ENCODE data around the gene CPLX1. TPM values are rescaled to one million over a fixed set of nuclear protein-coding genes. Genes with fewer than 3 reads are reported as not detected.

Gene CPLX1
- total RNA-seq, 1 donor = not detected

GRCh38 chr4:867526-868250 lies 41.8 kb upstream of the CPLX1 start:
- Histone ChIP-seq H3K9me3 (ENCODE audit: low read depth, low read length) (no peaks in the 10 kb centered on the region), H3K36me3 (ENCODE audit: insufficient read depth, low read length) (peaks cover 35% of the 10 kb centered on the region), H3K79me2 (ENCODE audit: insufficient read depth, low read length) (no peaks in the 10 kb centered on the region), H3K27ac (ENCODE audit: low read depth, low read length) (no peak overlapping the region), H3K27me3 (ENCODE audit: insufficient read depth, low read length) (no peaks in the 10 kb centered on the region), H3K4me3 (ENCODE audit: insufficient read depth, low read length) (no peak overlapping the region), H3K4me1 (ENCODE audit: insufficient read depth, low read length) (no peaks in the 10 kb centered on the region), H2AFZ (ENCODE audit: low read length) (no peak overlapping the region), H3K4me2 (ENCODE audit: insufficient read depth, low read length) (no peak overlapping the region), H4K20me1 (ENCODE audit: insufficient read depth, low read length) (peaks cover 7% of the 10 kb centered on the region)
- TF ChIP-seq, protein P1, sequence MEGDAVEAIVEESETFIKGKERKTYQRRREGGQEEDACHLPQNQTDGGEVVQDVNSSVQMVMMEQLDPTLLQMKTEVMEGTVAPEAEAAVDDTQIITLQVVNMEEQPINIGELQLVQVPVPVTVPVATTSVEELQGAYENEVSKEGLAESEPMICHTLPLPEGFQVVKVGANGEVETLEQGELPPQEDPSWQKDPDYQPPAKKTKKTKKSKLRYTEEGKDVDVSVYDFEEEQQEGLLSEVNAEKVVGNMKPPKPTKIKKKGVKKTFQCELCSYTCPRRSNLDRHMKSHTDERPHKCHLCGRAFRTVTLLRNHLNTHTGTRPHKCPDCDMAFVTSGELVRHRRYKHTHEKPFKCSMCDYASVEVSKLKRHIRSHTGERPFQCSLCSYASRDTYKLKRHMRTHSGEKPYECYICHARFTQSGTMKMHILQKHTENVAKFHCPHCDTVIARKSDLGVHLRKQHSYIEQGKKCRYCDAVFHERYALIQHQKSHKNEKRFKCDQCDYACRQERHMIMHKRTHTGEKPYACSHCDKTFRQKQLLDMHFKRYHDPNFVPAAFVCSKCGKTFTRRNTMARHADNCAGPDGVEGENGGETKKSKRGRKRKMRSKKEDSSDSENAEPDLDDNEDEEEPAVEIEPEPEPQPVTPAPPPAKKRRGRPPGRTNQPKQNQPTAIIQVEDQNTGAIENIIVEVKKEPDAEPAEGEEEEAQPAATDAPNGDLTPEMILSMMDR (IDR thresholded peaks at IDR 0.05; ENCODE audit: extremely low read depth, low read depth, low read length) = no peak
- DNase-seq (ENCODE audit: insufficient read length, low spot score, missing footprints) = no peak

GRCh38 chr4:866761-867390 lies 40.9 kb upstream of the CPLX1 start:
- Histone ChIP-seq H3K4me1 (ENCODE audit: insufficient read depth, low read length) (no peaks in the 10 kb centered on the region), H3K36me3 (ENCODE audit: insufficient read depth, low read length) (peaks cover 40% of the 10 kb centered on the region), H3K4me3 (ENCODE audit: insufficient read depth, low read length) (no peak overlapping the region), H2AFZ (ENCODE audit: low read length) (no peak overlapping the region), H3K9me3 (ENCODE audit: low read depth, low read length) (no peaks in the 10 kb centered on the region), H3K27ac (ENCODE audit: low read depth, low read length) (no peak overlapping the region), H4K20me1 (ENCODE audit: insufficient read depth, low read length) (peaks cover 7% of the 10 kb centered on the region), H3K79me2 (ENCODE audit: insufficient read depth, low read length) (no peaks in the 10 kb centered on the region), H3K4me2 (ENCODE audit: insufficient read depth, low read length) (no peak overlapping the region), H3K27me3 (ENCODE audit: insufficient read depth, low read length) (no peaks in the 10 kb centered on the region)
- TF ChIP-seq, protein P1 (IDR thresholded peaks at IDR 0.05; ENCODE audit: extremely low read depth, low read depth, low read length) = no peak
- no peak for DNase-seq (ENCODE audit: insufficient read length, low spot score, missing footprints)

- Histone ChIP-seq H3K4me2 (ENCODE audit: insufficient read depth, low read length) (no peak overlapping the region), H3K27me3 (ENCODE audit: insufficient read depth, low read length) (no peaks in the 10 kb centered on the region), H3K36me3 (ENCODE audit: insufficient read depth, low read length) (peaks cover 47% of the 10 kb centered on the region), H3K4me1 (ENCODE audit: insufficient read depth, low read length) (no peaks in the 10 kb centered on the region), H2AFZ (ENCODE audit: low read length) (no peak overlapping the region), H3K79me2 (ENCODE audit: insufficient read depth, low read length) (no peaks in the 10 kb centered on the region), H4K20me1 (ENCODE audit: insufficient read depth, low read length) (peaks cover 7% of the 10 kb centered on the region), H3K4me3 (ENCODE audit: insufficient read depth, low read length) (no peak overlapping the region), H3K27ac (ENCODE audit: low read depth, low read length) (no peak overlapping the region), H3K9me3 (ENCODE audit: low read depth, low read length) (no peaks in the 10 kb centered on the region)
- TF ChIP-seq, protein P1 (IDR thresholded peaks at IDR 0.05; ENCODE audit: extremely low read depth, low read depth, low read length) = no peak
- DNase-seq (ENCODE audit: insufficient read length, low spot score, missing footprints) = no peak
These were observed 40.3 kb upstream of the CPLX1 start for GRCh38 chr4:866068-866760.

DNA sequence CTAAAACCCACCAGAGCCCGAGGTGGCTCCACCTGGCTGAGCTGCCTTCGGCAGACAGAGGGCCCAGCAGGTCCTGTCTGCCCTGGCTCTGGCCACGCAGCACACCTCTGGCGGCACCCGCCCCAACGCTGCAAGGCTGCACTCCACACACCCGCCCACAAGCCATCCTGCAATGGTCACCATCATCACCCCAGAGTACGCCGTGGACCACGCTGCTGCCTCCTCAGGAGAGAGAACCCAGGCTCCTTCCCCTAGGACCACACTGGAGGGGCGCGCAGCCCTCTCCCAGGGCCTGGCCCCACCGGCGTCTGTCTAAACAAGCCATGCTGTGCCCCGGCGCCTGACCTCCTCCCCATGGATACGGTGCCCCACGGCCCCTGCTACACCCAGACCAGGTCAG lies 39.6 kb upstream of the CPLX1 start:
- no peak overlapping the region for H2AFZ ChIP-seq (ENCODE audit: low read length)
- no peaks in the 10 kb centered on the region for H3K79me2 ChIP-seq (ENCODE audit: insufficient read depth, low read length)
- DNase-seq (ENCODE audit: insufficient read length, low spot score, missing footprints) = no peak
- H3K4me2 ChIP-seq (ENCODE audit: insufficient read depth, low read length) = no peak overlapping the region
- no peak overlapping the region for H3K27ac ChIP-seq (ENCODE audit: low read depth, low read length)
- H3K9me3 ChIP-seq (ENCODE audit: low read depth, low read length) = no peaks in the 10 kb centered on the region
- TF ChIP-seq, protein P1 (IDR thresholded peaks at IDR 0.05; ENCODE audit: extremely low read depth, low read depth, low read length) = no peak
- H3K4me3 ChIP-seq (ENCODE audit: insufficient read depth, low read length) = no peak overlapping the region
- H3K4me1 ChIP-seq (ENCODE audit: insufficient read depth, low read length) = no peaks in the 10 kb centered on the region
- peaks cover 47% of the 10 kb centered on the region for H3K36me3 ChIP-seq (ENCODE audit: insufficient read depth, low read length)
- peaks cover 7% of the 10 kb centered on the region for H4K20me1 ChIP-seq (ENCODE audit: insufficient read depth, low read length)
- no peaks in the 10 kb centered on the region for H3K27me3 ChIP-seq (ENCODE audit: insufficient read depth, low read length)

All from osteoblast (primary cell).